Liver (tissue), 3 donors: ENCODE data around the gene KRTAP10-7.
"Not testable (repeated sequence)": the region's sequence is repeated elsewhere in the genome, so short reads cannot be mapped to it uniquely, and the experiment has no call there.

Experiments
- JUND ChIP-seq, 2 donors: IDR thresholded peaks; 2 replicates each; pipeline ENCODE4 v1.6.1; 2016; ENCODE audit warnings: antibody characterized with exemption in 2 of 2
- YY1 ChIP-seq: IDR thresholded peaks from 2 replicates; pipeline ENCODE4 v1.6.1; 2016; ENCODE audit warnings: antibody characterized with exemption, mild to moderate bottlenecking
- TF ChIP-seq, protein P1 (sequence below): fragments of 150-350 bp; IDR thresholded peaks from 2 replicates; pipeline ENCODE4 v1.5.1; 2017; ENCODE audit warnings: improper control_type of control experiment, low read depth, low read length; ENCODE audit not compliant: missing input control
- TF ChIP-seq, protein P2 (sequence below): IDR thresholded peaks from 2 replicates; pipeline ENCODE4 v1.6.1; 2016; ENCODE audit warnings: antibody characterized with exemption
- donor health status: healthy.
- donor health status: healthy.

GRCh38 chr21:44627181-44627822 is 26.9 kb downstream of the KRTAP10-7 start:
- not testable (repeated sequence) for TF ChIP-seq YY1; JUND (IDR thresholded peaks at IDR 0.05)
- TF ChIP-seq, protein P1, sequence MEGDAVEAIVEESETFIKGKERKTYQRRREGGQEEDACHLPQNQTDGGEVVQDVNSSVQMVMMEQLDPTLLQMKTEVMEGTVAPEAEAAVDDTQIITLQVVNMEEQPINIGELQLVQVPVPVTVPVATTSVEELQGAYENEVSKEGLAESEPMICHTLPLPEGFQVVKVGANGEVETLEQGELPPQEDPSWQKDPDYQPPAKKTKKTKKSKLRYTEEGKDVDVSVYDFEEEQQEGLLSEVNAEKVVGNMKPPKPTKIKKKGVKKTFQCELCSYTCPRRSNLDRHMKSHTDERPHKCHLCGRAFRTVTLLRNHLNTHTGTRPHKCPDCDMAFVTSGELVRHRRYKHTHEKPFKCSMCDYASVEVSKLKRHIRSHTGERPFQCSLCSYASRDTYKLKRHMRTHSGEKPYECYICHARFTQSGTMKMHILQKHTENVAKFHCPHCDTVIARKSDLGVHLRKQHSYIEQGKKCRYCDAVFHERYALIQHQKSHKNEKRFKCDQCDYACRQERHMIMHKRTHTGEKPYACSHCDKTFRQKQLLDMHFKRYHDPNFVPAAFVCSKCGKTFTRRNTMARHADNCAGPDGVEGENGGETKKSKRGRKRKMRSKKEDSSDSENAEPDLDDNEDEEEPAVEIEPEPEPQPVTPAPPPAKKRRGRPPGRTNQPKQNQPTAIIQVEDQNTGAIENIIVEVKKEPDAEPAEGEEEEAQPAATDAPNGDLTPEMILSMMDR: not testable (repeated sequence)
- TF ChIP-seq, protein P2, sequence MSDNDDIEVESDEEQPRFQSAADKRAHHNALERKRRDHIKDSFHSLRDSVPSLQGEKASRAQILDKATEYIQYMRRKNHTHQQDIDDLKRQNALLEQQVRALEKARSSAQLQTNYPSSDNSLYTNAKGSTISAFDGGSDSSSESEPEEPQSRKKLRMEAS: not testable (repeated sequence)
